Measurements from ENCODE around the gene SCAPER.

DNA sequence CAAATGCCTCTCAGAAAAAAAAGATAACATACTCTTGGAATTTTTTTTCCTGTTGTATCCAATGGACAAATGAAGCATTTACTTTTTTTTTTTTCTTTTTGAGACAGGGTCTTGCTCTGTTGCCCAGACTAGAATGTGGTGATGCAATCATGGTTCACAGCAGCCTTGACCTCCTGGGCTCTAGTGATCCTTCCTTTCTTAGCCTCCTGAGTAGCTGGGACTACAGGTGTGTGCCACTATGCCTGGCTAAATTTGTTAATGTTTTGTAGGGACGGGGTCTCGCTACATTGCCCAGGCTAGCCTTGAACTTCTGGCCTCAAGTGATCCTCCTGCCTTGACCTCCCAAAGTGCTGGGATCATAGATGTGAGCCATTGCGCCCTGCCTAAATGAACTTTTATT is 401.3 kb downstream of the SCAPER start:
- TF ChIP-seq CEBPB (IDR thresholded peaks at IDR 0.05; ENCODE audit: low read depth, low read length) (peak; percentile 46; the same call in 1 of the 2 replicates), POLR2A (IDR thresholded peaks at IDR 0.05; ENCODE audit: low read depth, low read length) (no peak), MXI1 (IDR thresholded peaks at IDR 0.05; ENCODE audit: borderline replicate concordance, low read depth, low read length) (no peak)
- TF ChIP-seq, protein P1, sequence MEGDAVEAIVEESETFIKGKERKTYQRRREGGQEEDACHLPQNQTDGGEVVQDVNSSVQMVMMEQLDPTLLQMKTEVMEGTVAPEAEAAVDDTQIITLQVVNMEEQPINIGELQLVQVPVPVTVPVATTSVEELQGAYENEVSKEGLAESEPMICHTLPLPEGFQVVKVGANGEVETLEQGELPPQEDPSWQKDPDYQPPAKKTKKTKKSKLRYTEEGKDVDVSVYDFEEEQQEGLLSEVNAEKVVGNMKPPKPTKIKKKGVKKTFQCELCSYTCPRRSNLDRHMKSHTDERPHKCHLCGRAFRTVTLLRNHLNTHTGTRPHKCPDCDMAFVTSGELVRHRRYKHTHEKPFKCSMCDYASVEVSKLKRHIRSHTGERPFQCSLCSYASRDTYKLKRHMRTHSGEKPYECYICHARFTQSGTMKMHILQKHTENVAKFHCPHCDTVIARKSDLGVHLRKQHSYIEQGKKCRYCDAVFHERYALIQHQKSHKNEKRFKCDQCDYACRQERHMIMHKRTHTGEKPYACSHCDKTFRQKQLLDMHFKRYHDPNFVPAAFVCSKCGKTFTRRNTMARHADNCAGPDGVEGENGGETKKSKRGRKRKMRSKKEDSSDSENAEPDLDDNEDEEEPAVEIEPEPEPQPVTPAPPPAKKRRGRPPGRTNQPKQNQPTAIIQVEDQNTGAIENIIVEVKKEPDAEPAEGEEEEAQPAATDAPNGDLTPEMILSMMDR (conservative IDR thresholded peaks at IDR 0.05; ENCODE audit: low read depth, low read length): no peak
- TF ChIP-seq, protein P2, sequence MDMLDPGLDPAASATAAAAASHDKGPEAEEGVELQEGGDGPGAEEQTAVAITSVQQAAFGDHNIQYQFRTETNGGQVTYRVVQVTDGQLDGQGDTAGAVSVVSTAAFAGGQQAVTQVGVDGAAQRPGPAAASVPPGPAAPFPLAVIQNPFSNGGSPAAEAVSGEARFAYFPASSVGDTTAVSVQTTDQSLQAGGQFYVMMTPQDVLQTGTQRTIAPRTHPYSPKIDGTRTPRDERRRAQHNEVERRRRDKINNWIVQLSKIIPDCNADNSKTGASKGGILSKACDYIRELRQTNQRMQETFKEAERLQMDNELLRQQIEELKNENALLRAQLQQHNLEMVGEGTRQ (IDR thresholded peaks at IDR 0.05; ENCODE audit: low read depth, low read length): no peak
